NOMO-1 treated with dmso at 0.1 percent for 144 hours (cell line): ENCODE results near the gene ORMDL2.
"Not testable (repeated sequence)": the region's sequence is repeated elsewhere in the genome, so short reads cannot be mapped to it uniquely, and the experiment has no call there.

Experiments used
- DNase-seq: peaks from one replicate; lab custom pipeline; 2025; ENCODE audit not compliant: unreplicated experiment; lab: John Stamatoyannopoulos, UW

ORMDL2 gene

DNA sequence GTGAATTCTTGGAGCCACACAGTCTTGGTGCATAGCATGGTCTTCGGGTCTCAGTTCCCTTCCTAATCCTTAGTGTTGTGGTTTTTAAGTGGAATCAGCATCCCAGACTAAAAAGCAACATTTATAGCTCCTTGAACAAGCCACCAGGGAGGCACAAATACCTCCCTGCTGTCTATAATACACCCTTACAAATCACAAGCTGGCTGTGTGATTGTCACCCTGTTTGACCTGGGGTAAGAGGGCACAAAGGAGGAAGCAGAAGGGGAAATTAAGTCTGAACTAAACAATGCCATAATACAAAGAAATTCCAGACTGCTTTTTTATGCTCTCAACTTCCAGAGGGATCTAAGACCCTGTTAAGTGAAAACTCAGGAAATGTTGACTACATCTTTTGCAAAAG lies 32.6 kb downstream of the ORMDL2 start:
- no peak for DNase-seq

DNA sequence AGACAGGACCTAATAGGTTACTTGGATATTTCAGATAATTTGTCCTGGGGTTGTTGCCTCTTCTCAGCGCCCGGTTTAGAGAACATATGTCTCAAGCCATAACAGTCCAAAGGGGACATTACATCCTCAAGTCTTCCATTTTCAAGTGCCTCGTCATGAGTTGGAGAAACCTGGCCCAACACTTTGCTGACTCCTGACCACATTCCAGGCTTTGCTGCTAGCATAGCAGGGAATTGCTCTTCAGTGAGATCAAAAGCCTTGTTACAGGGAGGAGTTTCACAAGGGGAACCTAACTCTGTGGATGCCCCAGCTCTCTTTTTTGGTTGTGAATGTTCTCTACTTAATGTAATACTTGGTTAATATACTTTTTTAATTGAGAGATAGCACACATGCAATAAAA lies 33.1 kb downstream of the ORMDL2 start:
- DNase-seq, result no peak

DNA sequence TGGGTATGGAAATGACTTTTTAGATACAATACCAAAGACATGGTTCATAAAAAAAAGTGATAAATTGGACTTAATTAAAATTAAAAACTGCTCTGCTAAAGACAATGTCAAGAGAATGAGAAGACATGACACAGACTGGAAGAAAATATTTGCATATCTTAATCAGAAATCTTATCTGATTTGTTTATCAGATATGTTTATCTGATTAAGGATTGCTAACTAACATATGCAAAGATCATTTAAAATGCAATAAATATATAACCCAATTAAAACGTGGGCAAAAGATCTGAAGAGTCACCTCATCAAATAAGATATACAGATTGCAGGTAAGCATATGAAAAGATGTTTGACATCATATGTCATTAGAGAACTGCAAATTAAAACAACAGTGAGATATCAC lies 34.9 kb downstream of the ORMDL2 start:
- no peak for DNase-seq

DNA sequence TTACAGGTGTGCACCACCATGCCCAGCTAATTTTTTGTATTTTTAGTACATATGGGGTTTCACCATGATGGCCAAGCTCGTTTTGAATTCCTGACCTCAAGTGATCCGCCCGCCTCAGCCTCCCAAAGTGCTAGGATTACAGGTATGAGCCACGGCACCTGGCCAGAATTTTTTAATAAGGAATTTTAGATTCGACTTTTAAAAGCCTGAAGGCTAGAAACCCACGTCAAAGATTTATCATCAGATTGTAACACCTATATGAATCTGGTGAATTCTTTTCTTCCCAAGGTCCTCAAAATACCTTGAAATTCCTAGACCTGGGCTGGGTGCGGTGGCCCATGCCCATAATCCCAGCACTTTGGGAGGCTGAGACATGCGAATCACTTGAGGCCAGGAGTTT lies 43.6 kb downstream of the ORMDL2 start:
- DNase-seq, result no peak

DNA sequence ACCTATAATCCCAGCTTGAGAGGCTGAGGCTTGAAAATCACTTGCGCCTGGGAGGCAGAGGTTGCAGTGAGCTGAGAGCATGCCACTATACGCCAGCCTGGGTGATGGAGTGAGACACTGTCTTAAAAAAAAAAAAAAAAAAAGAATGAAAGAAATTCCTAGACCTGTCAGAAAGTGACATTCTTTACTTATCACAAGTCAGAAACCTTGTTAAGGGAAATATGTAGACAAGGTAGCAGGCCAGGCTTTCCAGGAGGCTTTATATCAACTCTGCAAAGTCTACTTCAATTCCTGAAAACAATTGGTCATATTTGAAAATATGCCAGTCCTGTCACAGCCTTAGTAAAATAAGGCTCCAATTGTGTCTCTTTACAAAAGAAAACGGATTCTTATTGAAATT lies 44.0 kb downstream of the ORMDL2 start:
- DNase-seq, result no peak

DNA sequence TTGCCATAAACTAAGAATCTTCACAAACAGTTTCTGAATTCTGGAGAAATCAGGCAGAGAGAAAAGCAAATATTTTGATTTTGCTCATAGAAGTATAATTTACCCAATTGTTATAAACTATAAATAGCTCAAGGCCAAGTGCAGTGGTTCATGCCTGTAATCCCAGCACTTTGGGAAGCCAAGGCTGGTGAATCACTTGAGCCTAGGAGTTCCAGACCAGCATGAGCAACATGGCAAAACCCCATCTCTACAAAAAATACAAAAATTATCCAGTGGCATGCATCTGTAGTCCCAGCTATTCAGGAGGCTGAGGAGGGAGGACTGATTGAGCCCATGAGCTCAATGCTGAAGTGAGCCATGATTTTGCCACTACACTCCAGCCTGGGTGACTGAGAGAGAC lies 44.4 kb downstream of the ORMDL2 start:
- DNase-seq, result no peak

DNA sequence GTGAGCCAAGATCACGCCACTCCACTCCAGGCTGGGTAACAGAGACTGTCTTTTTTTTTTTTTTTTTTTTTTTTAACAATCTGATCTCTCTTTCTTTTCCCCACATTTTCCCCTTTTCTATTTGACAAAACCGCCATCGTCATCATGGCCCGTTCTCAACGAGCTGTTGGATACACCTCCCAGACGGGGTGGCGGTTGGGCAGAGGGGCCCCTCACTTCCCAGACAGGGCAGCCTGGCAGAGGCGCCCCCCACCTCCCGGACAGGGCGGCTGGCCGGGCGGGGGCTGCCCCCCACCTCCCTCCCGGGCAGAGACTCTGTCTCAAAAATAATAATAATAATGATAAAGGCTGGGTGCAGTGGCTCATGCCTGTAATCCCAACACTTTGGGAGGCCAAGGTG lies 45.1 kb downstream of the ORMDL2 start:
- not testable (repeated sequence) for DNase-seq

DNA sequence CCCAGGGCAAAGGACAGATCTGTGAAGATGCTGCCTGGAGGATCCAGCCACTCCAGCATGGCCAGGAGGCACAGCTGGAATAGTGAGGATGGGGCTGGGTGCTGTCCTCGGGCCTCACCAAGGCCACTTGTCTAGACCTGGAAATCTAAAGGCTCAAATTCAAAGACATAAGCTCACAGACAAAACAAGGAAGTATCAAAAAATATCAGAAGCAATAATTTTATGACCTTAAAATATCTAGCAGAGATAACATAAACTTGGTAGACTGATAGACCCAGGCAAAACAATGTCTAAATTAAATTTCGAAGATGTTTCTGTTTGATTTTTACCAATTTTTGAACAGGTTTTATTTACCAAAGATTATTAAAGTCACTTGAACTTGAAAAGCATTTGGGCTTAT lies 47.5 kb downstream of the ORMDL2 start:
- DNase-seq, result no peak

DNA sequence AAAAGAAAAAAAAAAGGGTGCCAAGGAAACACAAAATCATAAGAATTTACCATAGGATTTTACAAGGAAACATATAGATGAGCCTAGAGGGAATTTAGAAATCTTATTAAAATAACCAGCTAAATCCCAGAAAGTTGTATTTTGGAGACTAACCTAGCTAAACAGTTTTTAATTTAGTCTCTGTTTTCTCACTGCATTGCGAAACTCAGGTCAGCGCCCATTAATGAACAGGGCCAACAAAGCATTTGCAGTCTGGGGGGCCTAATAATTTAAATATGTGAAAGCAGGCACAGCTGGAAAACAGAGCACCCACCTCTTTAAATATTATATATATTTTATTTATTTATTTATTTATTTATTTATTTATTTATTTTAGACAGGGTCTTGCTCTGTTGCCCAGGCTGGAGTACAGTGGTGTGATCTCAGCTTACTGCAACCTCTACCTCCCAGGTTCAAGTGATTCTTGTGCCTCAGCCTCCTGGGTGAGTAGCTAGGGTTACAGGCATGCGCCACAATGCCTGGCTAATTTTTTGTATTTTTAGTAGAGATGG lies 48.7 kb downstream of the ORMDL2 start:
- not testable (repeated sequence) for DNase-seq
